Central memory CD8-positive, alpha-beta T cell (primary cell): ENCODE measurements around the gene DNAJB12.
"Not testable (repeated sequence)": the region's sequence is repeated elsewhere in the genome, so short reads cannot be mapped to it uniquely, and the experiment has no call there.

Experiments
- ATAC-seq: fragments of 150-1000 bp; cut with Tn5 transposase; replicated peaks from 2 replicates; pipeline ENCODE4 v1.10.0; 2022; ENCODE audit warnings: mild to moderate bottlenecking, moderate FRiP score, moderate number of reproducible peaks; ENCODE audit not compliant: poor library complexity, severe bottlenecking; ENCODE audit errors: extremely low read depth
- DNase-seq, 2 donors: peaks; one replicate each; pipeline ENCODE4 v3.0.0; 2021; ENCODE audit warnings: low spot score in 2 of 2
- H3K27ac Mint-ChIP-seq: one replicate; pipeline ENCODE4 v1.8.0; 2022; ENCODE audit warnings: low read depth, mild to moderate bottlenecking, moderate library complexity, mixed read lengths
- H3K27me3 Mint-ChIP-seq: one replicate; pipeline ENCODE4 v1.8.0; 2022; ENCODE audit warnings: mixed read lengths
- H3K36me3 Mint-ChIP-seq: one replicate; pipeline ENCODE4 v1.8.0; 2022; ENCODE audit warnings: mild to moderate bottlenecking, moderate library complexity, mixed read lengths; ENCODE audit not compliant: insufficient read depth
- H3K4me1 Mint-ChIP-seq: one replicate; pipeline ENCODE4 v1.8.0; 2022; ENCODE audit warnings: mixed read lengths
- H3K4me3 Mint-ChIP-seq: one replicate; pipeline ENCODE4 v1.8.0; 2022; ENCODE audit warnings: mild to moderate bottlenecking, moderate library complexity, mixed read lengths
- H3K9me3 Mint-ChIP-seq: one replicate; pipeline ENCODE4 v1.8.0; 2022; ENCODE audit warnings: mixed read lengths

DNAJB12 gene

GRCh38 chr10:72303424-72304128 is 51.1 kb downstream of the DNAJB12 start:
- ATAC-seq = no peak
- Mint-ChIP-seq H3K27ac (no peak overlapping the region), H3K4me1 (peaks cover 24% of the 10 kb centered on the region), H3K9me3 (no peaks in the 10 kb centered on the region), H3K36me3 (peaks cover 6% of the 10 kb centered on the region), H3K27me3 (no peaks in the 10 kb centered on the region), H3K4me3 (no peak overlapping the region)
- DNase-seq = no peak

- H3K27me3 Mint-ChIP-seq = no peaks in the 10 kb centered on the region
- DNase-seq (no peak), ATAC-seq (no peak)
- no peaks in the 10 kb centered on the region for H3K9me3 Mint-ChIP-seq
- H3K27ac Mint-ChIP-seq = peak overlapping the region; percentile 97
- no peak overlapping the region for H3K4me3 Mint-ChIP-seq
- peaks cover 38% of the 10 kb centered on the region for H3K4me1 Mint-ChIP-seq
- H3K36me3 Mint-ChIP-seq = peaks cover 17% of the 10 kb centered on the region
Observed at GRCh38 chr10:72298592-72299519, 55.9 kb downstream of the DNAJB12 start.

DNA sequence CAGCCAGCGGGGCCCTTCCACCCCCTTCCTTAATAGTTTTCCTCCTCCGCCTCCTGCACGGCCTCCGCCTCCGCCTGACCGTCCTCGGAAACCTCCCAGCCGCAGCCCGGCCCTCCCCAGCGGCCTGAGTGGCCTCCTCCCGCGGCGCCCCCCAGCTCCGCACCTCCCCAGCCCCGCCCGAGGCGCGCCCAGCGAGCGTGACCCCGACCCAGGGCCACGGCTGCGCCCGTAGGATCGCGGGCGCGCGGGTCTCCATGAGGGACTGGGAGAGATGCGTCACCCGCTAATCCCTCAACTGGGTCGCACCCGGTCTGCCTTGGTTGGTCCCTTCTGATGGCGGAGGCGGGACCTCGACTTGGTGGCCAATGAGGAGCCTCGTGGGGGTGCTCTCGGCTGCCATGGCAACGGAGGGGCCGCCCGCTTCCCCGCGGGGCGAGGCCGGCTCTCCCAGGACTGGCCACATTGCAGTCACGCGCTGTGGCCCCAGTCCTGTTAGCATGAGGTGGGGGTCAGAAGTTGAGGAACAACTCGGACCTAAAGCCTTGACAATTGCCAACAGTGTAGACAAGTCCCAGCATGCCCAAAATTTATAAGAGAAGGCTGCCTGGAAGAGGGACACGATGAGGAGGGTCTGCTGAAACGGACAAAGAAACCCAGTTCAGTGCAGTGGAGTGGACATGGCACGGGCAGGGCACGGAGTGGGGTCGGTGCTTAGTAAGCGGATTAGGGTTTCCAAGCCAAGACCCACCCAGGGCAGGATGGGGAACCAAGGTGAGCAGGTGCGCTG is 56.7 kb downstream of the DNAJB12 start:
- no peaks in the 10 kb centered on the region for H3K9me3 Mint-ChIP-seq
- H3K27me3 Mint-ChIP-seq = no peaks in the 10 kb centered on the region
- H3K4me1 Mint-ChIP-seq = peaks cover 43% of the 10 kb centered on the region
- H3K27ac Mint-ChIP-seq = peak overlapping the region; percentile 97
- ATAC-seq (peak; percentile 69), DNase-seq (peak; percentile 68 to 86)
- H3K36me3 Mint-ChIP-seq = peaks cover 17% of the 10 kb centered on the region
- peak overlapping the region; percentile 70 for H3K4me3 Mint-ChIP-seq

GRCh38 chr10:72297281-72297804 is 57.4 kb downstream of the DNAJB12 start:
- ATAC-seq = peak; percentile 85
- H3K4me1 Mint-ChIP-seq = peaks cover 50% of the 10 kb centered on the region
- H3K27me3 Mint-ChIP-seq = no peaks in the 10 kb centered on the region

DNA sequence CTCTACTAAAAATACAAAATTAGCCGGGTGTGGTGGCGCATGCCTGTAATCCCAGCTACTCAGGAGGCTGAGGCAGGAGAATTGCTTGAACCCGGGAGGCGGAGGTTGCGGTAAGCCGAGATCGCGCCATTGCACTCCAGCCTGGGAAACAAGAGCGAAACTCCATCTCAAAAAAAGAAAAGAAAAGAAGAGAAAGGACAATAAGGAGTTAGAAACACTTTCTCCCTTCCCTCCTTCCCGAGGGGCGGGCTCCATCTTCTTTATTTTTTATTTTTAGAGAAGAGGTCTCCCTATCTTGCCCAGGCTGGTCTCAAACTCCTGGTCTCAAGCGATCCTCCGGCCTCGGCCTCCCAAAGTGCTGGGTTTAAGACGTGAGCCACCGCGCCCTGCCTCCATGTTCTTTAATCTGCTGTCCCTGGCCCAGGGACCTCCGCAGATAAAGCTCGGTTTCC is 57.9 kb downstream of the DNAJB12 start:
- H3K27me3 Mint-ChIP-seq, ATAC-seq, DNase-seq, H3K9me3 Mint-ChIP-seq: not testable (repeated sequence)
- Mint-ChIP-seq H3K4me1 (peaks cover 54% of the 10 kb centered on the region), H3K36me3 (peaks cover 17% of the 10 kb centered on the region), H3K4me3 (peak overlapping the region; percentile 70), H3K27ac (peak overlapping the region; percentile 97)

More at GRCh38 chr10:72297281-72297804, 57.4 kb downstream of the DNAJB12 start:
- H3K9me3 Mint-ChIP-seq = no peaks in the 10 kb centered on the region
- peak; percentile 85 to 98 for DNase-seq
- H3K4me3 Mint-ChIP-seq = peak overlapping the region; percentile 70
- peak overlapping the region; percentile 97 for H3K27ac Mint-ChIP-seq
- H3K36me3 Mint-ChIP-seq = peaks cover 17% of the 10 kb centered on the region

DNA sequence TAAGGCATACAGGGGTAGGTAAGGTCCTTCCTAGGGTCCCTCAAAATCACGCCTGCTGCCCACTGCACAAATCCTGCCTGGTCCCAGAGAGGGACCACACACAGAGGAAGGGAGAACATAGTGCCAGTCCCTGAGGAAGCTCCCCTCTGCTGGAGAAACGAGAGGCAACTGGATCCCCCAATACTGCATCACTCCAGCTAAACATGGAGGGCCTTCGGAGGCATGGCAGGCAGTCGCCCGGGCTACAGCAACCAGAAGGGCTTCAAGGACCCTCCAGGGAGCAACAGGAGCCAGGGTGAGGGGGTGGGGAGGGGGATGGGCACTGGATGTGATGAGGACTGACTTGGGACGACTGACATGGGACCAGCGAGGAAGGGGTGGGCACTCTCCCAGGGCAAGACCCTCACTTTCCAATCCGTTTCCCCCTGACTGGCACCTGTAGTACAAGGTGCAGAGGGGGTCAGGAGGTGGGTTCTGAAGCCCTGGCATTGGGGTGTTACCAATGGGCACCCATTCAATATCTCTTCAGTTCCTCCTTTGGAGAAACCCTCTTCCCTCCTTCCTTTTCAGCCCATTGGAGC is 59.3 kb downstream of the DNAJB12 start:
- Mint-ChIP-seq H3K4me3 (peak overlapping the region; percentile 51), H3K4me1 (peaks cover 63% of the 10 kb centered on the region), H3K36me3 (peaks cover 14% of the 10 kb centered on the region), H3K27me3 (no peaks in the 10 kb centered on the region), H3K9me3 (no peaks in the 10 kb centered on the region), H3K27ac (peak overlapping the region; percentile 97)
- ATAC-seq (no peak), DNase-seq (no peak)

DNA sequence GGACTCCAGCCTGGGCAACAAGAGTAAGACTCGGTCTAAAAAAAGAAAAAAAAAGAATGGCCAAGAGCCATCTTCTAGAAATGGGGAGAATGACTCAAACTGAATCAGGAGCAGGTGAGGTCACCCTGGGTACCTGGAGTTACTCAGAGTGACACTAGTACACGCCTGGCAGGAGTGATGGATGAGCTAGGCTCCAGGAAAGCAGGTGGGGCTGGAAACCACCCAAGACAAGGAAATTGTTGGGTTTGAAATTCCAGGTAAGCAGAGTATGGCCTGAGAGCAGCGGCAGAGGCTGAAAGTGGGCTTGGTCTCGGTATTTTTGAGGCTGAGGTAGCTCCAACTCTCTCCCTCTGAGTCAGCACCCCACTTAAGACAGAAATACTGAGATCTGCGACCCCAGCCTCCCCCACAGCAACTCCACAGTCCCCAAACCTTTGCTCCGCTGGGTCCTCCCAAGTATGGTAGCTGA is 62.5 kb downstream of the DNAJB12 start:
- H3K4me3 Mint-ChIP-seq = no peak overlapping the region
- DNase-seq = no peak
- H3K9me3 Mint-ChIP-seq = no peaks in the 10 kb centered on the region

DNA sequence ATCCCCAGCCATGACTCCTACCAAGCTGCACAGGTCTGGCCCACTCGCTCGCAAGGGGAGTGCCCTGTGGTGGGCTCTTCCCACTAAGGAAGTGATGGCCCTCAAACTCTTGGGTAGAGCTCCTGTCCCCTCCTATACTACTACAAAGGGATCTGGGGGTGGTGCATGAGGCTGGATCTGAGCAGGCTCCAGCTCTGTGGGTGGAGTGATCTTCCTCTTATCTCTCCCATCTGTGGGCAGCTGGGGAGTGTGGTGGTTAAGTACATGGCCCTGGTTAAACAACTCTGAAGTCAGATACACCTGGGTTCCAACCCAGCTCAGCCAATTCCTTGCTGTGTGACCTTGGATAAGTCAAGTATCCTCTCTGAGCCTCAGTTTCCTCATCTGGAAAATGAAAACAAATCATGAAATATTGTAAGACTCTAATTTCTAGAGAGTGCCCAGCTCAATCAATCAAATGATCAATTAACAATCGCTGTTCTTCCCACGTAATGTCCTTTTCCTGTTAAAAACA is 63.6 kb downstream of the DNAJB12 start:
- H3K9me3 Mint-ChIP-seq = no peaks in the 10 kb centered on the region
- ATAC-seq = peak; percentile 43
- H3K27ac Mint-ChIP-seq = no peak overlapping the region

More for the DNA sequence above, 62.5 kb downstream of the DNAJB12 start:
- H3K4me1 Mint-ChIP-seq = peaks cover 53% of the 10 kb centered on the region
- H3K36me3 Mint-ChIP-seq = peaks cover 4% of the 10 kb centered on the region
- no peaks in the 10 kb centered on the region for H3K27me3 Mint-ChIP-seq
- peak overlapping the region; percentile 97 for H3K27ac Mint-ChIP-seq
- ATAC-seq = no peak

DNA sequence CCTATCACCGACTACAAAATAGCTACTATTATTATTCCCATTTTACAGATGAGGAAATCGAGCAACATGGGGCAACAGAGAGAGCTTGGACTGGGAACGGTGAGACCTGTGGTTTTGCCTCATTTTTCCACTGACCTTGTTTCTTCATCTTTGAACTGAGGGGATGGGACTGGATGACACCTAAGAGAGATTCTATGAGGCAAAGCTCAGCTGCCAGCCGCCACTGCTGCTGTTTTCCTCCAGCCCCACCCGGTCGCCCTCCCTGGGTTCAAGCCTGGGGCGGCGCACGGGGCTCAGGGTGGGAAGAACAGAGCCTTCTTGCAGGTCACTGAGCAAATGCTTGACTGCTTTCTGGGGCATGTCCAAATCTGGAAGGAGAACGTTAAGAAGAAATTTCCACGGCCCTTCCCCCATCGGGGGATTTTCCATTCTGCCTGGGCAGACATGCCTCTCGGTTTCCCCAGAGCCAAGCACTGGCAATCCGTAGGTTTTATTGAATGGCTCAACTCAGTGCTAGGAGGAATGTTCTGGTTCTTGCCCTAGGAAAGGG is 68.7 kb downstream of the DNAJB12 start:
- Mint-ChIP-seq H3K9me3 (no peaks in the 10 kb centered on the region), H3K4me3 (no peak overlapping the region), H3K27ac (peak overlapping the region; percentile 1), H3K36me3 (no peaks in the 10 kb centered on the region), H3K4me1 (peaks cover 31% of the 10 kb centered on the region), H3K27me3 (no peaks in the 10 kb centered on the region)
- ATAC-seq (no peak), DNase-seq (no peak)

More for the DNA sequence above, 63.6 kb downstream of the DNAJB12 start:
- Mint-ChIP-seq H3K36me3 (no peaks in the 10 kb centered on the region), H3K4me3 (no peak overlapping the region), H3K27me3 (no peaks in the 10 kb centered on the region), H3K4me1 (peaks cover 57% of the 10 kb centered on the region)
- DNase-seq = no peak

GRCh38 chr10:72283131-72283530 is 71.6 kb downstream of the DNAJB12 start:
- H3K27ac Mint-ChIP-seq = no peak overlapping the region
- H3K36me3 Mint-ChIP-seq = no peaks in the 10 kb centered on the region
- no peak overlapping the region for H3K4me3 Mint-ChIP-seq
- H3K9me3 Mint-ChIP-seq = no peaks in the 10 kb centered on the region
- no peaks in the 10 kb centered on the region for H3K27me3 Mint-ChIP-seq
- peaks cover 32% of the 10 kb centered on the region for H3K4me1 Mint-ChIP-seq
- no peak for DNase-seq
- ATAC-seq = no peak
